ENCODE results near the gene KCTD5.
A peak's percentile ranks its signal among the peaks of the same experiment; 100 is the strongest.
"Not testable (repeated sequence)": the region's sequence is repeated elsewhere in the genome, so short reads cannot be mapped to it uniquely, and the experiment has no call there.

Gene KCTD5

DNA sequence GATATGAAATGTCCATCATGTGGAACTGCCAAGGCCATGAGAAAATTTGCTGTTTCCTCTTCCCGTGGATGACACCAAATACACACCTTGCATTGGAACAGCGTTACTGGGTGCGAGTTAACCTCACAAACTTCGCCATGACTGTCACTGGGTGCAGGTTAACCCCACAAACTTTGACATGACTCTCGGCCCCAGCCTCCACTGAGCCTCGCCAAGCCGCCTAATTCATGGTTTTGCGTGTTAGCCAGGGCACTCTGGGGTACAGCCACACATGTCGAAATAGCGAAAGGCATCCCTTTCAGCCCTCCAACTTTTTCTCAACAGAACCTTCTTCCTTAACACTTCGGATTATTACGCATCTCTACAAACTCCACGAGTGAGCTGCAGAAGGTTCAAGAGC lies 10.6 kb upstream of the KCTD5 start:
- TF ChIP-seq, protein P1, sequence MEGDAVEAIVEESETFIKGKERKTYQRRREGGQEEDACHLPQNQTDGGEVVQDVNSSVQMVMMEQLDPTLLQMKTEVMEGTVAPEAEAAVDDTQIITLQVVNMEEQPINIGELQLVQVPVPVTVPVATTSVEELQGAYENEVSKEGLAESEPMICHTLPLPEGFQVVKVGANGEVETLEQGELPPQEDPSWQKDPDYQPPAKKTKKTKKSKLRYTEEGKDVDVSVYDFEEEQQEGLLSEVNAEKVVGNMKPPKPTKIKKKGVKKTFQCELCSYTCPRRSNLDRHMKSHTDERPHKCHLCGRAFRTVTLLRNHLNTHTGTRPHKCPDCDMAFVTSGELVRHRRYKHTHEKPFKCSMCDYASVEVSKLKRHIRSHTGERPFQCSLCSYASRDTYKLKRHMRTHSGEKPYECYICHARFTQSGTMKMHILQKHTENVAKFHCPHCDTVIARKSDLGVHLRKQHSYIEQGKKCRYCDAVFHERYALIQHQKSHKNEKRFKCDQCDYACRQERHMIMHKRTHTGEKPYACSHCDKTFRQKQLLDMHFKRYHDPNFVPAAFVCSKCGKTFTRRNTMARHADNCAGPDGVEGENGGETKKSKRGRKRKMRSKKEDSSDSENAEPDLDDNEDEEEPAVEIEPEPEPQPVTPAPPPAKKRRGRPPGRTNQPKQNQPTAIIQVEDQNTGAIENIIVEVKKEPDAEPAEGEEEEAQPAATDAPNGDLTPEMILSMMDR (IDR thresholded peaks at IDR 0.05; ENCODE audit: low read length, missing control alignments) = no peak
- no peak for DNase-seq (ENCODE audit: low read depth)
- peak overlapping the region; percentile 57 for H3K4me3 ChIP-seq (replicated peaks; ENCODE audit: low read depth, low read length)

- TF ChIP-seq, protein P1 (IDR thresholded peaks at IDR 0.05; ENCODE audit: low read length, missing control alignments) = no peak
- peak; percentile 94 for DNase-seq (ENCODE audit: low read depth)
Observed at GRCh38 chr16:2673066-2673999, 9.0 kb upstream of the KCTD5 start.

DNA sequence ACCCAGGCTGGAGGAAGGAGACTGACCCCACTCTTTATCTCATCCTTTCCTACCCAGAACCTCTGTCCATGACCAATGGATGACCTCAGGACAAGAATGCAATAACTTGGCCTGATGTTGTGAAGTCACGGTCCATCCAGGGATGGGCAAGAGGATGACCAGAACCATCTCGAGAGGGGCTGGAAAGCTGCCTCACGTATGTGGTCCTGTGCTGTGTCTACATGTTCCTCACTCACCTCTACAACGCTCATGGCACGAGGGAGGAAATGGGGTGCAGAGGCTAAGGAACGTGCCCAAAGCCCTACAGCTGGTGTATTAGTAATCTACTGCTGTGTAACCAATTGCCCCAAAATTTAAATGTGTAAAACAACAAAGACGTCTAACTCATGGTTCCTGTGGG lies 7.3 kb upstream of the KCTD5 start:
- H3K4me3 ChIP-seq (replicated peaks; ENCODE audit: low read depth, low read length) = no peak overlapping the region
- no peak for DNase-seq (ENCODE audit: low read depth)
- TF ChIP-seq, protein P1 (IDR thresholded peaks at IDR 0.05; ENCODE audit: low read length, missing control alignments) = no peak

More at GRCh38 chr16:2673066-2673999, 9.0 kb upstream of the KCTD5 start:
- peak overlapping the region; percentile 64 for H3K4me3 ChIP-seq (replicated peaks; ENCODE audit: low read depth, low read length)

GRCh38 chr16:2675714-2676113 lies 6.6 kb upstream of the KCTD5 start:
- H3K4me3 ChIP-seq (replicated peaks; ENCODE audit: low read depth, low read length) = no peak overlapping the region
- DNase-seq (ENCODE audit: low read depth) = no peak
- TF ChIP-seq, protein P1 (IDR thresholded peaks at IDR 0.05; ENCODE audit: low read length, missing control alignments) = no peak

GRCh38 chr16:2676937-2677336 lies 5.4 kb upstream of the KCTD5 start:
- not testable (repeated sequence) for H3K4me3 ChIP-seq (replicated peaks; ENCODE audit: low read depth, low read length); DNase-seq (ENCODE audit: low read depth)

GRCh38 chr16:2678206-2678965 lies 3.9 kb upstream of the KCTD5 start:
- not testable (repeated sequence) for H3K4me3 ChIP-seq (replicated peaks; ENCODE audit: low read depth, low read length); DNase-seq (ENCODE audit: low read depth)

GRCh38 chr16:2679902-2680301 lies 2.4 kb upstream of the KCTD5 start:
- DNase-seq (ENCODE audit: low read depth) = not testable (repeated sequence)

GRCh38 chr16:2680360-2680759 lies 2.0 kb upstream of the KCTD5 start:
- not testable (repeated sequence) for H3K4me3 ChIP-seq (replicated peaks; ENCODE audit: low read depth, low read length); DNase-seq (ENCODE audit: low read depth)

More at GRCh38 chr16:2679902-2680301, 2.4 kb upstream of the KCTD5 start:
- not testable (repeated sequence) for H3K4me3 ChIP-seq (replicated peaks; ENCODE audit: low read depth, low read length)

DNA sequence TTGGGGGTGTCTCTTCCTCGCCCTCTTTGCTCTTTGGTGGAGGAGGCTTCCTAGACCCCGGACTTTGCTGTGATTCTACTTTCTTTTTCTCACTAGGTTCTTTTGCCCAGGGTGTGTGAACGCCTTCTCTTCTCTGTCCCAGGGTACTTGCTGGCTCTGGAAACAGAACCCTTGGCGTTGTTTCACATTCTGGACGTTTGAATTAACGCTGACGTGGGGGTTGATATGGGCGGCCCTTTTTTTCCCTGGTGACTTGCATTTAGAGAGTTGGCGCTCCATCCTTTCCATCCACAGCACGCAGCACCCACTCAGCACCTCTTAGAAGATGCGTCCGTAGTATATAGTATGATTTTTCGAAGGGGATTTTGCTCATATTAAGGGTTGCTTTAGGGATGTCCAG lies 718 bp downstream of the KCTD5 start:
- peak overlapping the region; percentile 95 for H3K4me3 ChIP-seq (replicated peaks; ENCODE audit: low read depth, low read length)
- peak; percentile 37 for DNase-seq (ENCODE audit: low read depth)

DNA sequence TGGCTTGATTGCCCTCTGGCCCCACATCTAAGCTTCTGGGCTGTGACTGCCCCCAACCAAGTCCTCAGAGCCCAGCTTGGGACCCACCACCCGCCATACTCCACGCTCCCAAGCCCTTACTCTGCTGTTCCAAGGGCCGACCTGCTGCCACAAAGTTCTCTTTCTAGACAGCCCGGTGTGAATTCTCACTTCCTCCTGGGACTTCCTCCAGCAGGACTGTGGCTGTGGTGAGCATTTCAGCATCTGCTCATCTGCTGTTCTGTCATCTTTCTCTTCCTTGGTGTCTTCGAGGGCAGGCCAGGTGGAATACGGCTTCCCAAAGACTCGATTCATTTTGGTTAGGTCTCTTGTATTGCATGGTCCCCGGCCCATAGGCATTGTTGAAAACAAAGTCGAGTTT lies 3.8 kb downstream of the KCTD5 start:
- H3K4me3 ChIP-seq (replicated peaks; ENCODE audit: low read depth, low read length); DNase-seq (ENCODE audit: low read depth): not testable (repeated sequence)

Data from fibroblast of pulmonary artery (primary cell).